Heart left ventricle (tissue), 13 donors: ENCODE data around the gene TESPA1.

Experiments used
- POLR2A ChIP-seq, 2 donors: fragments of 450-650 bp; IDR thresholded peaks; one replicate each; pipeline ENCODE4 v1.6.1; 2017; ENCODE audit warnings: antibody characterized with exemption in 2 of 2, mild to moderate bottlenecking in 2 of 2, moderate library complexity in 2 of 2
- TF ChIP-seq, protein P1 (sequence below), 12 donors: fragments of 200-600 bp; sonication (generic) in 4 of 12; IDR thresholded peaks; one replicate each; pipeline versions ENCODE4 v1.5.0 to v1.8.0; 2018 to 2022; ENCODE audit warnings: antibody characterized with exemption in 12 of 12, mild to moderate bottlenecking in 5 of 12
- donor health status: ischemic (EF 13 %, LVEDD 7.1; RV severe dilation, severe dysfunction).
- donor health status: DM: no; HTN: yes; CAD: no.
- donor health status: DM: no; HTN: no; CAD: no.
- donor health status: ischemic (EF 25% LVEDD 6.9; RV normal size, moderate dysfunction).
- donor health status: ischemic (EF 25% LVEDD 5.7; RV mildly dilated, moderate dysfunction).
- donor health status: ischemic (EF 35%, LVEDD 5.7; RV mildly dilated, moderate dysfunction).
- donor health status: nonischemic (EF 11% LVEDD 7.7; RV severe dilation, severe dysfunction).
- donor health status: DM: yes; HTN: yes; CAD: no.
- donor health status: PGD.
- donor health status: ischemic (EF 29% LVEDD 5.4; RV normal size, mild dysfunction).
- donor health status: nonischemic (EF 23%, LVEDD 6.1; RV moderate dilation, normal function).

DNA sequence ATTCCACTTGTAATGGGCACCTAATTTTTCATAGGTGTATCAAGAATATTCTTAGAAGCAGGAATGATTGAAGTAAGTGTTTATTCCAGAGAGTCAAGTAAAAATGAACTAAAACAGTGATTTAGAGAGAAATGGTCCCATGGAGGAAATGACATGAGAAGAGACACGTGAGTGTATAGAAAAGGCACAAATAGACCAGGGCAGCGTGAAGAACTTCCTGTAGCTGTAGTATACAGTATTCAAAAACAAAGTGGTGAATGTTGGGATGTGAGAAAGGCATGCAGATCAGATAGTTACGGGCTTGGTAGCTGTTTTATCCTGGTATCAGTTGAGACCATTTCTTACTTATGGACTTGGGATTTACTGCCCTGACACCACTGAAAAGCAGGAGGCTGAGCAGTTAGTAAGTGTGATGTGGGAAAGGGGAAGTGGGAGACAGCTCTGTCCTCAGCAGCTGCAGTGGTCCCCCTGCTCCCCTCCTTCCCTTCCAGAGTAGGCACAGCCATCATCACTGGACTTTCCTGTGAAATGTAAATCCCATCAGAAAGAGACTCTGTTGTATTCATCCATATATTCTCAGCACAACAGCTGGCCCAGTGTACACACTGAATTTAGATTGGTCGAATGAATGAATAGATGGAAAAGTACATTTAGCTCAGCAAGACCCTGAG is 16.8 kb upstream of the TESPA1 start:
- TF ChIP-seq, protein P1, sequence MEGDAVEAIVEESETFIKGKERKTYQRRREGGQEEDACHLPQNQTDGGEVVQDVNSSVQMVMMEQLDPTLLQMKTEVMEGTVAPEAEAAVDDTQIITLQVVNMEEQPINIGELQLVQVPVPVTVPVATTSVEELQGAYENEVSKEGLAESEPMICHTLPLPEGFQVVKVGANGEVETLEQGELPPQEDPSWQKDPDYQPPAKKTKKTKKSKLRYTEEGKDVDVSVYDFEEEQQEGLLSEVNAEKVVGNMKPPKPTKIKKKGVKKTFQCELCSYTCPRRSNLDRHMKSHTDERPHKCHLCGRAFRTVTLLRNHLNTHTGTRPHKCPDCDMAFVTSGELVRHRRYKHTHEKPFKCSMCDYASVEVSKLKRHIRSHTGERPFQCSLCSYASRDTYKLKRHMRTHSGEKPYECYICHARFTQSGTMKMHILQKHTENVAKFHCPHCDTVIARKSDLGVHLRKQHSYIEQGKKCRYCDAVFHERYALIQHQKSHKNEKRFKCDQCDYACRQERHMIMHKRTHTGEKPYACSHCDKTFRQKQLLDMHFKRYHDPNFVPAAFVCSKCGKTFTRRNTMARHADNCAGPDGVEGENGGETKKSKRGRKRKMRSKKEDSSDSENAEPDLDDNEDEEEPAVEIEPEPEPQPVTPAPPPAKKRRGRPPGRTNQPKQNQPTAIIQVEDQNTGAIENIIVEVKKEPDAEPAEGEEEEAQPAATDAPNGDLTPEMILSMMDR (IDR thresholded peaks at IDR 0.05): no peak
- TF ChIP-seq POLR2A (IDR thresholded peaks at IDR 0.05): no peak
